HG03558 (cell line): ENCODE measurements around the gene ASB3.

ENCODE experiments used
- ATAC-seq: cut with Tn5 transposase; IDR thresholded peaks from one replicate; pipeline ENCODE4 v1.9.1; 2021; ENCODE audit warnings: moderate number of reproducible peaks; ENCODE audit not compliant: unreplicated experiment; ENCODE audit errors: extremely low read depth

The ASB3 gene

GRCh38 chr2:53620981-53621380 lies 165.8 kb downstream of the ASB3 start:
- ATAC-seq: no peak
